Mucosa of gallbladder (tissue), 1 donor: Measurements from ENCODE around the gene RSL1D1. TPM values are rescaled to one million over a fixed set of nuclear protein-coding genes. Genes with fewer than 3 reads are reported as not detected.
A peak's percentile ranks its signal among the peaks of the same experiment; 100 is the strongest.
"Not testable (repeated sequence)": the region's sequence is repeated elsewhere in the genome, so short reads cannot be mapped to it uniquely, and the experiment has no call there.

Experiments
- DNase-seq: peaks from one replicate; pipeline ENCODE4 v3.0.0-alpha.2; 2020; ENCODE audit warnings: low spot score
- total RNA-seq: library from RNA; stranded (reverse); gene quantifications from one replicate; pipeline ENCODE4 v1.2.1, GENCODE V29; 2021
- donor health status: DM: no; HTN: no; CAD: no.

The RSL1D1 gene
- total RNA-seq, 1 donor from 2014 or later = 80.7 TPM

DNA sequence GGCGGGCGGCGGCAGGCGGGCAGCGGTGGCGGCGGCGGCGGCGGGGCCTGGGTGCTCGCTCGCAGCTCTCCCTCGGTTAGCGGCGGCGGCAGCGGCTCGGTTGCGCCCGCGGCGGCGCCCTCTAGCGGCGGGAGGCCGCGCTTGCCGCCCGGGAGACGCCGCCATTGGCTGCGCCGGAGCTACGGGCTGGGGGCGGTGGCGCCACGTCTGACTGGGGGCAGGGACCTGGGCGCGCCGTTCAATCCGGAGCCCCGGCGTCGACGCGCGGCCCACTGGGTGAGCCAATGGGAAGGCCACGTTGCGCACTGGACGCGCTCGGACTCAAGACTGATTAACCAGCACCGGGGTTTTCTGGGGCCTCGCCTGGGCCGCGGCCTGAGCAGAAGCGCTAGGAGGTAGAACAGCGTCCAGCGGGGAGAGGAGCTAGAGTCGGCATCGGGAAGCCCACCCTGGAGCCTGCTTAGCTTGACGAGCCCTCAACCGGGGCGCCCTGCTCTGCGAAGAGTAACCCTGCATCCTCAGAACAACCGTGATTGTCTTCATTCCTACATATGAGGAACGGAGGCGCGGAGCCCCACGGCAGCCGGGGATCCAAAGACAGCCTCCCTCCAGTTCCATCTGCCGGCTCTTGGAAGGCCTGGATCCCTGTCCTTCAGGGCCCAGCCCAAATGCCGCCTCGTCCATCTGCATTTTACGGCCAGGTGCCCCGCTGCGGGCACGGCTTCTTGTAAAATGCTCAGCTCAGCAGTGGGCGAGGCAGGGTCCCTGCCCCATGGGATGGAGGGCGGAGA lies 54.0 kb downstream of the RSL1D1 start, which contains the start of gene ZC3H7A:
Gene ZC3H7A, minus strand, starts transcription at position 93 of the 791 bp plus-strand sequence. CDS start 14,904 bp downstream, outside the sequence.
- DNase-seq = peak; percentile 97

DNA sequence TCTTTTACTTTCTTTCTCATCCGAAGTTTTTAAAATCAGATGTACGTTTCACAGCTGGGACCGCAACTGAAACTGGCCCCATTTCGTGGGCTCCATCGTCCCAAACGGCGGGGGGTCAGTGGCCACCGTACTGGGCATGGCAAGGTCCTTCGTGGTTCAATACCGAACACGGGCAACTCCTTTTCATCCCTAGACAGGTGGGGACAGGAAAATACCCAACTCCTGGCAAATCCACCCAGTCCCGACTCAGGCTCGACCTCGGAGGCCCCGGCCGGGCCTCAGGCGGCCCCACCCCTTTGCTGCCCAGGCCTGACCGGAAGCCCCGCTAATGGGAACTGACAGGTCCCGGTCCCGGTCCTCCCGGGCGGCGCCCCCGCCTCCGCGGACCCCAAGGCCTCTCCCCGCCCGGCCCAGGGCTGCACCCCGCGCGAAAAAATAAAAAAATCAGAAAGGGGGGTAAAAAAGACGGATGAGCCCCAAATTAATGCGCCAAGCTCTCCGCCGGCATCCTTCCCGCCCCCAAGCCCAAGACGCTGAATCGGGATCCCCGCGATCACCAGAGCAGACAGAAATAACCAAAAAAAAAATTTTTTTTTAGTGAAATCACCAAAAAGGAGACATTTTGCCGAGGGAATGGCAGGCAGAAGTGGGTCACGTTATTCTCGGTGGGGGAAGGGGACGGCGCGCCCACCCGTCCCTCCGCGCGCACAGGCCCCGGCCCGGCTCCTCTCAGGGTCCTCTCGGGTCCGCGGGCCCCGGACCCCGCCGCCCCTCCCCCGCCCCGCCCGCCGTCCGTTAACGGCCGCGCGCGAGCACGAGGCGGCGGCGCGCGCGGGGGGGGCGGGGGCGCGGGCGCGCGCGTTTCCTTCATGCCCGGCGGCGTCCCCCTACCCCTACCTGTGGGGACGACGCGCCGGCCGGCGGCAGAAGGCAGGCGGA lies 54.8 kb downstream of the RSL1D1 start:
- DNase-seq = peak; percentile 39

DNA sequence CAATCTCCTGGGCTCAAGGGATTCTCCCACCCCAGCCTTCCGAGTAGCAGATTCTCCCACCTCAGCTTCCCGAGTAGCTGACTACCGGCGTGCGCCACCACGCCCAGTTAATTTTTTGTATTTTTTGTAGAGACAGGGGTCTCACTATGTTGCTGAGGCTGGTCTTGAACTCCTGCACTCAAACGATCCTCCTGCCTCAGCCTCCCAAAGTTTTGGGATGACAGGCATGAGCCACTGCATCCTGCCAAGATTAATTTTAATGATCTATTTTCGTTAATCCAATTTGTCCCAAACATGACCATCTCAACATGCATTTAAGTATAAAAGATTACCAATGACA lies 55.5 kb downstream of the RSL1D1 start:
- no peak for DNase-seq

DNA sequence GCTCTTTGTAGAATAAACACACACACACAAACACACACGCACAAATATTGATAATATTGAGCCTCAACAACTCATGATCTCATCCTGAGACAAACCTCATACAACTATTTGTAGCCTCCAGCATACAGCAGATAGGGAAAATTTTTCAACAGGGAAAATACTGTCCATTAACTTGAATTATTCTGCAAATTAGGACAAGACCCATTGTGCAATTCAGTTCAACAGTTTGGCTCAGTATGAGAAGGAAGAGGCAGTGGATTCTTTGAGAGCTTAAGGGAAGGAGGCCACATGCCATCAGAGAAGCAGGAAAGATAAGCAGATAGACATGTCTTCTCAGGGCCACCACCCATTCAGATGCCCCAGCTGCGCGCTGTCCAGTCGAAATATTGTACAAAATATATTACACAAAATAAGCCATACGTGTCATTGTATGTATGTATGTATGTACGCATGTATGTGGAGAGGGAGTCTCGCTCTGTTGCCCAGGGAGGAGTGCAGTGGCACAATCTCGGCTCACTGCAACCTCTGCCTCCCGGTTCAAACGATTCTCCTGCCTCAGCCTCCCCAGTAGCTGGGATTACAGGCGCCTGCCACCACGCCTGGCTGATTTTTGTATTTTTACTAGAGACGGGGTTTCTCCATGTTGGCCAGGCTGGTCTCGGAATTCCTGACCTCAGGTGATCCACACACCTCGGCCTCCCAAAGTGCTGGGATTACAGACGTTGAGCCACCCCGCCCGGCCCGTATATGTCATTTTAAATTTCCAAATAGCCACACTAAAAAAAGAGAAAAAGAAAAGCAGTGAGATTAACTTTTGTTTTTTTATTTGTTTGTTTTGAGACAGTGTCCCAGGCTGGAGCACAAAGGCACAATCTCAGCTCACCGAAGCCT lies 56.1 kb downstream of the RSL1D1 start:
- no peak for DNase-seq

DNA sequence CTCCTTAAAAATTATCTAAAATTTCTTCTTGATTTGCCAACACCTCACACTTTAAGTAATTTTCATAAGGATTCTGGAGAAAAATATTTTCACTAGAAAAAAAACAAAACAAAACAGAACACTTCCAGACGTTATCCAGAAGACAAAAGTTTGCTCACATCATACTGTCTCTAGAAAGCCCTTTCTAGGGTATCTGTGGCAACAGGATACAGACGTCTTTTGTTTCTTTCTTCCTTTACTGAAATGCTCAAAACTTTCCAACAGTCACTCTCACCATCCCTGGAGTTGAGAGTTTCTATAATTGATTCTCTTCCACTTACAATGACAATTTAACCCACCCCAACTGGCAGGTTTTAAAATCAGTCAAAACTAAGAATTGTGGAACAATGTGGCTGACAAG lies 56.9 kb downstream of the RSL1D1 start:
- no peak for DNase-seq

DNA sequence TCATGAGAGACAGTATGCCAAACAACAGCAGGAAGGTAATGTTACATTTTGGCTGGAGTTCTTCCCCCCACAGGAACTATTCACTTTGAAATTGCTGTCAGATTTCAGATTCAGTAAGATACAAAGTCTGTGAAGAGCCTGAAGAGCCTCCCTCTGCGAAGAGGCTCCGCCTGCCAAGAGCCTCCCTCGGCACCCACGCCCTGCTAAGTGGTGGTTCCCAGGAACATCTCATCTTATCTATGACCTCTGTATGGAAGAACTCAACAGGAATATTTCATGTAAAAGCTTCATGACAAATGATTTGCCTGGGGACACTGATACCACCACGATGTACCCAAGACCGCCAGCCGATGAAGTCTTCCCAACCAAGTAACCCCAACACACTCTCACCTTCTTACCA lies 57.5 kb downstream of the RSL1D1 start:
- no peak for DNase-seq

- DNase-seq = no peak
Observed at GRCh38 chr16:11792410-11793241, 58.7 kb downstream of the RSL1D1 start.

DNA sequence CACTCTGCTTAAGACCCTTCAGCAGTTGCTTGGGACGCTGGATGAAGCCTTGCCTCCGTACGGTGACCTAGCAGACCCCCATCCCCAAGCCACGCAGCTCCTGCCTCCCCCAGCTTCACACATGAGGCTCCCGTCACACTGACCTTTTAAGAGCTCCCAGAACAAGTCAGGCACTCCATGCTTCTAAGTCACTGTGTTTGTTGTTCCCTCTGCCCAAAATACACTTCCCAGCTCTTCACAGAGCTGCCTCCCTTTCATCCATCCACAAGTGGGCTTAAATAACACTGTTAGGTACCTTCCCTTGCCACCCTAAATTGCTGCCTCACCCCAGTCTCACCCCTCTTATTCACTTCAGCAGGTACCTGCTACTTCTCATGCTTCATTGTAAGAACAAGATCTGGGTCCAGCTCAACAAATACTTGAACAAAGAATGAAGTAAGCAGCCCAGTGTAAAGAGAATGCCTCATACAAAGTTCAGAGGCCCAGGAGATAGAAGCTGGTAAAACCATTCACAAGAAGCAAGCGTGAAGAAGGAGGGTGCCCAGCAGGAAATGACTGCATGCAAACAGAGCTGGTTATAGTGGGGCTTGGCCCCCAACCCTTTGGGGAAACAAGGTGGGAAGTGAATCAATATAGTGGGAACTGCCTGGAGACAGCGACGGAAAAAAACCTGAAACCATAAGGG lies 60.1 kb downstream of the RSL1D1 start:
- no peak for DNase-seq

- no peak for DNase-seq
Observed at GRCh38 chr16:11788914-11789313, 62.4 kb downstream of the RSL1D1 start.

DNA sequence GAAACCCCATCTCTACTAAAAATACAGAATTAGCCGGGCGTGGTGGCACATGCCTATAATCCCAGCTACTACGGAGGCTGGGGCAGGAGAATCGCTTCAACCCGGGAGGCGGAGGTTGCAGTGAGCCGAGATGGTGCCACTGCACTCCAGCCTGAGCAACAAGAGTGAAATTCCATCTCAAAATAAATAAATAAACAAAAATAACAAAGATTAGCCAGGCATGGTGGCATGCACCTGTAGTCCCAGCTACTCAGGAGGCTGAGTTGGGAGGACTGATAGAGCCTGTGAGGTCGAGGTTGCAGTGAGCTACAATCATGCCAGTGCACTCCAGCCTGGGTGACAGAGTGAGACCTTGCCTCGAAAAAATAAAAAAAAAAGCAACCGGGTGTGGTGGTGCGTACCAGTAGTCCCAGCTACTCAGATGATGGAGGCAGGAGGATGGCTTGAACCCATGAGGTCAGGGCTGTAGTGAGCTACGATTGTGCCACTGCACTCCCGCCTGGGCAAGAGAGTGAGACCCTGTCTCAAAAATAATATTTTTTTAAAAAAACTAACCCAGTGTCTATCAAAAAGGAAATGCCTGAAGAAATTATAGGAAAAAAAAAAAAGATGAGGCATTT lies 66.3 kb downstream of the RSL1D1 start:
- not testable (repeated sequence) for DNase-seq

- DNase-seq = not testable (repeated sequence)
Observed at GRCh38 chr16:11784381-11784780, 67.0 kb downstream of the RSL1D1 start.

GRCh38 chr16:11784038-11784369 lies 67.3 kb downstream of the RSL1D1 start:
- DNase-seq = no peak

Other genes with a start within 250 kb of the RSL1D1 start
- 55.0 TPM for gene SNN, start 183.1 kb downstream of the RSL1D1 start, total RNA-seq
- 55.7 TPM for gene TXNDC11, start 108.7 kb downstream of the RSL1D1 start, total RNA-seq
- gene ZC3H7A, start 54.3 kb downstream of the RSL1D1 start, total RNA-seq = 47.1 TPM
- gene GSPT1, start 64.4 kb upstream of the RSL1D1 start, total RNA-seq = 73.5 TPM
- gene NPIPB2, start 90.5 kb upstream of the RSL1D1 start, total RNA-seq = 5.5 TPM
- 0.46 TPM for gene TNFRSF17, start 113.7 kb upstream of the RSL1D1 start, total RNA-seq
- 31.6 TPM for gene SNX29, start 125.2 kb upstream of the RSL1D1 start, total RNA-seq